Smooth muscle cell (in vitro differentiated cells): ENCODE data around the gene SLC37A1. TPM values are rescaled to one million over a fixed set of nuclear protein-coding genes. Genes with fewer than 3 reads are reported as not detected.
"Not testable (repeated sequence)": the region's sequence is repeated elsewhere in the genome, so short reads cannot be mapped to it uniquely, and the experiment has no call there.

Experiments used
- DNase-seq: peaks from one replicate; lab custom pipeline; 2025; ENCODE audit not compliant: unreplicated experiment; lab: John Stamatoyannopoulos, UW
- H2AFZ ChIP-seq: fragments of 200-600 bp; sonication (generic); 2 replicates; pipeline ENCODE4 v1.6.0; 2016; ENCODE audit warnings: antibody characterized with exemption, low read depth, mild to moderate bottlenecking
- H3F3A ChIP-seq: fragments of 200-600 bp; sonication (generic); 2 replicates; pipeline ENCODE4 v1.6.0; 2017; ENCODE audit warnings: antibody characterized with exemption, low read depth
- H3K27ac ChIP-seq: fragments of 200-600 bp; sonication (generic); 2 replicates; pipeline ENCODE4 v1.5.1; 2016; ENCODE audit warnings: low read depth, mild to moderate bottlenecking
- H3K27me3 ChIP-seq: fragments of 200-600 bp; sonication (generic); 2 replicates; pipeline ENCODE4 v1.6.1; 2016; ENCODE audit warnings: low read depth, mild to moderate bottlenecking
- H3K36me3 ChIP-seq: fragments of 200-600 bp; sonication (generic); 2 replicates; pipeline ENCODE4 v1.5.1; 2016; ENCODE audit warnings: low read depth
- H3K4me1 ChIP-seq: fragments of 200-600 bp; sonication (generic); 2 replicates; pipeline ENCODE4 v1.5.1; 2016; ENCODE audit warnings: low read depth
- H3K4me2 ChIP-seq: fragments of 200-600 bp; sonication (generic); 2 replicates; pipeline ENCODE4 v1.6.0; 2016; ENCODE audit warnings: mild to moderate bottlenecking
- H3K4me3 ChIP-seq: fragments of 200-600 bp; sonication (generic); 2 replicates; pipeline ENCODE4 v1.5.1; 2016; ENCODE audit warnings: mild to moderate bottlenecking
- H3K79me2 ChIP-seq: fragments of 200-600 bp; sonication (generic); 2 replicates; pipeline ENCODE4 v1.6.0; 2016; ENCODE audit warnings: low read depth, mild to moderate bottlenecking
- H3K9ac ChIP-seq: fragments of 200-600 bp; sonication (generic); 2 replicates; pipeline ENCODE4 v1.6.0; 2016; ENCODE audit warnings: low read depth
- H3K9me3 ChIP-seq: fragments of 200-600 bp; sonication (generic); replicated peaks from 2 replicates; pipeline ENCODE4 v1.5.1; 2016; ENCODE audit warnings: low read depth
- H4K20me1 ChIP-seq: fragments of 200-600 bp; sonication (generic); 2 replicates; pipeline ENCODE4 v1.6.0; 2016; ENCODE audit warnings: low read depth
- WGBS: methylation state at CpG from one replicate; pipeline ENCODE4 v1.1.7; 2016; ENCODE audit warnings: low lambda C conversion rate; 5-methylcytosine and 5-hydroxymethylcytosine counted together
- polyA plus RNA-seq: library from polyadenylated mRNA; unstranded; fragments of >200 nt; fragmentation: Nextera tagmentation; extraction: Ambion mirVana; gene quantifications from 2 replicates; pipeline ENCODE4 v1.2.1, GENCODE V29; 2016
- total RNA-seq: library from RNA; depleted of rRNA; stranded (reverse); fragments of >200 nt; gene quantifications from 2 replicates; pipeline ENCODE4 v1.2.3, GENCODE V29; 2014
- TF ChIP-seq, protein P1 (sequence below): fragments of 200-600 bp; sonication (generic); IDR thresholded peaks from 2 replicates; pipeline ENCODE4 v1.5.1; 2017; ENCODE audit warnings: borderline replicate concordance, mild to moderate bottlenecking, antibody characterized with exemption; ENCODE audit not compliant: insufficient read depth, poor library complexity, severe bottlenecking

Gene SLC37A1
- total and polyA plus RNA-seq, 2 experiments from 2014 or later, result 15.0 to 18.0 TPM

GRCh38 chr21:42626171-42626570 lies 112.5 kb downstream of the SLC37A1 start:
- Histone ChIP-seq H3K79me2 (no peaks in the 10 kb centered on the region), H3K27me3 (peaks cover 11% of the 10 kb centered on the region), H3K9ac (no peak overlapping the region), H3K27ac (no peak overlapping the region), H3K4me3 (no peak overlapping the region), H4K20me1 (no peaks in the 10 kb centered on the region), H3K4me2 (no peak overlapping the region), H3K36me3 (no peaks in the 10 kb centered on the region), H3F3A (no peaks in the 10 kb centered on the region), H2AFZ (no peak overlapping the region), H3K9me3 (no peaks in the 10 kb centered on the region), H3K4me1 (no peaks in the 10 kb centered on the region)
- TF ChIP-seq, protein P1, sequence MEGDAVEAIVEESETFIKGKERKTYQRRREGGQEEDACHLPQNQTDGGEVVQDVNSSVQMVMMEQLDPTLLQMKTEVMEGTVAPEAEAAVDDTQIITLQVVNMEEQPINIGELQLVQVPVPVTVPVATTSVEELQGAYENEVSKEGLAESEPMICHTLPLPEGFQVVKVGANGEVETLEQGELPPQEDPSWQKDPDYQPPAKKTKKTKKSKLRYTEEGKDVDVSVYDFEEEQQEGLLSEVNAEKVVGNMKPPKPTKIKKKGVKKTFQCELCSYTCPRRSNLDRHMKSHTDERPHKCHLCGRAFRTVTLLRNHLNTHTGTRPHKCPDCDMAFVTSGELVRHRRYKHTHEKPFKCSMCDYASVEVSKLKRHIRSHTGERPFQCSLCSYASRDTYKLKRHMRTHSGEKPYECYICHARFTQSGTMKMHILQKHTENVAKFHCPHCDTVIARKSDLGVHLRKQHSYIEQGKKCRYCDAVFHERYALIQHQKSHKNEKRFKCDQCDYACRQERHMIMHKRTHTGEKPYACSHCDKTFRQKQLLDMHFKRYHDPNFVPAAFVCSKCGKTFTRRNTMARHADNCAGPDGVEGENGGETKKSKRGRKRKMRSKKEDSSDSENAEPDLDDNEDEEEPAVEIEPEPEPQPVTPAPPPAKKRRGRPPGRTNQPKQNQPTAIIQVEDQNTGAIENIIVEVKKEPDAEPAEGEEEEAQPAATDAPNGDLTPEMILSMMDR, result no peak
- no peak for DNase-seq
- 96% methylated on average over 14 of the region's 14 CpGs for WGBS

- Histone ChIP-seq H3K9ac (no peak overlapping the region), H3K4me3 (no peak overlapping the region), H3K27me3 (peaks cover 11% of the 10 kb centered on the region), H3K79me2 (no peaks in the 10 kb centered on the region), H3K4me2 (no peak overlapping the region), H4K20me1 (no peaks in the 10 kb centered on the region), H3K9me3 (no peaks in the 10 kb centered on the region), H3F3A (no peaks in the 10 kb centered on the region), H3K27ac (no peak overlapping the region), H2AFZ (no peak overlapping the region), H3K4me1 (no peaks in the 10 kb centered on the region), H3K36me3 (no peaks in the 10 kb centered on the region)
- WGBS, result 91% methylated on average over 15 of the region's 15 CpGs
- DNase-seq, result no peak
- TF ChIP-seq, protein P1, result no peak
These were observed 114.1 kb downstream of the SLC37A1 start for GRCh38 chr21:42627527-42628289.

DNA sequence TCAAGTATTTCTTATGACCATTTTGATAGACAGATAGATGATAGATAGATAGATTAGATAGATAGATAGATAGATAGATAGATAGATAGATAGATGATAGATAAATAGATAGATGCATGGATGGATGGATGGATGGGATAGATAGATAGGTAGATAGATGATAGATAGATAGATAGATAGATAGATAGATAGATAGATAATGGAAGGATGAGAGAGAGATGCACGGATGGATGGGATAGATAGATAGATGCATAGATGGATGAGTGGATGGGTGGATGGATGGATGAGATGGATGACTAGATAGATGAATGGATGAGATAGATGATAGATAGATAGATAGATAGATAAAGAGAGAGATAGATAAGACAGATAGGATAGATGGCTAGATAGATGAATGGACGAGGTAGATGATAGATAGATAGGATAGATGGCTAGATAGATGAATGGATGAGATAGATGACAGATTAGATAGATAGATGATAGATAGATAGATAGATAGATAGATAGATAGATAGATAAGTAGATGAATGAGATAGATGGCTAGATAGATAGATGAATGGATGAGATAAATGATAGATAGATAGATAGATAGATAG lies 114.9 kb downstream of the SLC37A1 start:
- not testable (repeated sequence) for H3K27ac ChIP-seq, H3K9ac ChIP-seq, H3K4me3 ChIP-seq, H3F3A ChIP-seq, DNase-seq, H2AFZ ChIP-seq, H3K36me3 ChIP-seq, H3K79me2 ChIP-seq, H3K4me1 ChIP-seq, H3K4me2 ChIP-seq, H3K9me3 ChIP-seq, H4K20me1 ChIP-seq
- WGBS, result 95% methylated on average over 2 of the region's 2 CpGs
- H3K27me3 ChIP-seq, result peaks cover 11% of the 10 kb centered on the region

DNA sequence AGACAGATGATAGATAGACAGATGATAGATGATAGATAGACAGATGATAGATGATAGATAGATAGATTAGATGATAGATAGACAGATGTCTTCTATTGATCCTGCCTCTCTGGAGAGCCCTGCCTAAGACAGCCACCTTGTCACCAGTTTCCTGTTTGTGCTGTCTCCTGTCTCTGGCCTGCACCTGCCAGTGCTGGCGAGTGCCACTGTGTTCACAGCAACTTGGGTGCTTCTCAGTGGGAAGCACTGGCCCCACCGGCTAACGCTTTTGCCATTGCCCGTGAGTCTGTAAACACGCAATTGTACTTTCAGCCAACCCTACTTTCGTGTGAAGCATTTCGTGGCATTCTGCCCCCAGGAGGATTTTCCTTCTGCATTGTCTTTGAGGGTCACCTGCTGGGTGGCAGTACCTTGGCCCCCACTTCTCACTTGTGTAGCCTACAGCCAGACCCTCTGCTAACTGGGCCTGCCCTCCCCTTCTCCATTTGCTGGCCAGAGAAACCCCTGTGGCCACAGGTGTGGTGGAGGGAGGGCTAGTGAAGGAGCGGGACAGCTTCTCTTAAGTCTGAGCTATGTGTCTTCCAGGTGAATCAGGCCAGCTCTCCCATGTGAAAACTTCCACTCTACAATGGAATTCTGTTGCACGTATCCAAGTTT lies 116.4 kb downstream of the SLC37A1 start:
- no peaks in the 10 kb centered on the region for H3K4me1 ChIP-seq
- H3F3A ChIP-seq, result no peaks in the 10 kb centered on the region
- H2AFZ ChIP-seq, result no peak overlapping the region
- no peak overlapping the region for H3K4me2 ChIP-seq
- no peak overlapping the region for H3K27ac ChIP-seq
- no peaks in the 10 kb centered on the region for H4K20me1 ChIP-seq
- peaks cover 11% of the 10 kb centered on the region for H3K27me3 ChIP-seq
- 91% methylated on average over 9 of the region's 9 CpGs for WGBS
- H3K36me3 ChIP-seq, result no peaks in the 10 kb centered on the region
- H3K4me3 ChIP-seq, result no peak overlapping the region
- H3K9me3 ChIP-seq, result no peaks in the 10 kb centered on the region
- H3K79me2 ChIP-seq, result no peaks in the 10 kb centered on the region
- TF ChIP-seq, protein P1, result no peak
- no peak overlapping the region for H3K9ac ChIP-seq
- DNase-seq, result no peak
